Adipocyte (in vitro differentiated cells): ENCODE data around the gene LHX2.

Source experiments
- DNase-seq: peaks from one replicate; pipeline ENCODE4 v3.0.0-alpha.2; 2015; ENCODE audit warnings: low read depth
- H3K27me3 ChIP-seq: replicated peaks from 2 replicates; pipeline ENCODE4 v1.7.0; 2013; ENCODE audit warnings: mild to moderate bottlenecking, low read length, moderate library complexity; ENCODE audit not compliant: control insufficient read depth, insufficient read depth
- H3K36me3 ChIP-seq: 2 replicates; pipeline ENCODE4 v1.7.0; 2013; ENCODE audit warnings: low read length, mild to moderate bottlenecking, moderate library complexity; ENCODE audit not compliant: control insufficient read depth, insufficient read depth, severe bottlenecking
- H3K4me1 ChIP-seq: 2 replicates; pipeline ENCODE4 v1.7.0; 2013; ENCODE audit warnings: mild to moderate bottlenecking, low read length, moderate library complexity; ENCODE audit not compliant: control insufficient read depth, insufficient read depth
- H3K4me3 ChIP-seq: 2 replicates; pipeline ENCODE4 v1.7.0; 2013; ENCODE audit warnings: mild to moderate bottlenecking, low read length, moderate library complexity
- H3K9ac ChIP-seq: 2 replicates; pipeline ENCODE4 v1.7.0; 2013; ENCODE audit warnings: mild to moderate bottlenecking, low read length, moderate library complexity
- H3K9me3 ChIP-seq: 2 replicates; pipeline ENCODE4 v1.7.0; 2013; ENCODE audit warnings: mild to moderate bottlenecking, low read length, moderate library complexity; ENCODE audit not compliant: control insufficient read depth

LHX2 gene

DNA sequence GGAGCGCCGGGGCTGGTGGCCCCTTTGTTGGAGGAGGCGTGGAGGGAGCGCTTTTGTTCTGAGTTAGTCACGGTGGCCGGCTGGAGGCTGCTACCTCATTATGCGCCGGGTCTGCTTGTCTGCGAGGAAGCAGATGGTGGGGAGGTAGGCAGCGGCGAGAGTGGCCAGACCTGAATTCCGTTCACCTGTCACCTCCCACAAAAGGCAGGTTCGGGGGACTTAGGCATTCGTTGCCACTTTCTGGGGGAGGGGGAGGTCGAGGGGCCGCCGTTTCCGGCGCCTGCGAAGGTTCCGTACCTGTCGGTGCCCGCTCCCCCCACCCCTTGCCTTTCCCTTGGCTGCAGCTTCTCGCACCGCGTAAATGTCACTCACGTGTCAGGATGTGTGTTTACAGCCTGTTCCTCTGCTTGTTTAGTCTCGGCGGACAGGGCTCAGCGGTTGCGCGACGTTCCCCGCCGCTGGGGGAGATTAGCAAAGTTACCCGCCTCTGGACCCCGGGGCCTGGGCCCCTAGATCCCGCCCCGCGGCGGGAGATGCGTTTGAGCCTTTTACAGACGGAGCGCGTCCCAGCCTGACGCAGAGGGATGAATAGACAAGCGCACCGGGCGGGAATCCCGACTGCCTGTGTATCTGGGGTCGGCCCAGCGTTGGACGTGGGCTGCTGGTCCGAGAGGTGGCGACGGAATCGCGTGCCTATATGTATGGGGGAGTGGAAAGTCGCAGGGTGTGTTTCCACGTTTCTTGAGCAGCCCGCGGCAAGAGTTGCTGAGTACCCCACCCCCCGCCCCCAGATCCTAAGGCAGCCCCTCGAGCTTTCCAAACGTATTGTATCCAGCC lies 2.7 kb upstream of the LHX2 start:
- no peaks in the 10 kb centered on the region for H3K36me3 ChIP-seq
- H3K27me3 ChIP-seq = peaks cover 79% of the 10 kb centered on the region
- peaks cover 3% of the 10 kb centered on the region for H3K4me1 ChIP-seq
- no peak overlapping the region for H3K9ac ChIP-seq
- no peak for DNase-seq
- no peaks in the 10 kb centered on the region for H3K9me3 ChIP-seq
- no peak overlapping the region for H3K4me3 ChIP-seq

GRCh38 chr9:124009531-124010217 lies 1.9 kb upstream of the LHX2 start:
- no peak for DNase-seq
- Histone ChIP-seq H3K9me3 (no peaks in the 10 kb centered on the region), H3K36me3 (no peaks in the 10 kb centered on the region), H3K4me1 (peaks cover 3% of the 10 kb centered on the region), H3K4me3 (no peak overlapping the region), H3K27me3 (peaks cover 78% of the 10 kb centered on the region), H3K9ac (no peak overlapping the region)

DNA sequence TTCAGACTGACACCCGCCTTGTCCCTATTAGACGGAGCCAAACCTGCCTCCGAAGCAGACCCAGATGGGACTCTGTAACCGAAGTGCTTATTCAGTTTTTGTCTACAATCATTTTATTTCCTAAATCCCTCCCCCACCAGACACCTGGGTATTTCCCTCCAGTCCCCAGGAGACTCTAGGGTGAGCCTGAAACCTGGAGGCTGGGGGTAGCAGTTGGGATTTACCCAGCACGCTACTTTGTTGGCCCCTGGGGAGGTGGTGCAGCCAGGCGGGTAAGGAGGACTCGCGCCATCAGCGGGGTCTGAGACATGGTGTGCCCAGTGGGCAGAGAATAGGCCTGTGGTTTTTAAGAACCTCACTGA lies 1.3 kb upstream of the LHX2 start:
- H3K27me3 ChIP-seq = peaks cover 77% of the 10 kb centered on the region
- no peak overlapping the region for H3K4me3 ChIP-seq
- no peaks in the 10 kb centered on the region for H3K36me3 ChIP-seq
- no peaks in the 10 kb centered on the region for H3K9me3 ChIP-seq
- H3K4me1 ChIP-seq = peaks cover 3% of the 10 kb centered on the region
- no peak overlapping the region for H3K9ac ChIP-seq
- no peak for DNase-seq

DNA sequence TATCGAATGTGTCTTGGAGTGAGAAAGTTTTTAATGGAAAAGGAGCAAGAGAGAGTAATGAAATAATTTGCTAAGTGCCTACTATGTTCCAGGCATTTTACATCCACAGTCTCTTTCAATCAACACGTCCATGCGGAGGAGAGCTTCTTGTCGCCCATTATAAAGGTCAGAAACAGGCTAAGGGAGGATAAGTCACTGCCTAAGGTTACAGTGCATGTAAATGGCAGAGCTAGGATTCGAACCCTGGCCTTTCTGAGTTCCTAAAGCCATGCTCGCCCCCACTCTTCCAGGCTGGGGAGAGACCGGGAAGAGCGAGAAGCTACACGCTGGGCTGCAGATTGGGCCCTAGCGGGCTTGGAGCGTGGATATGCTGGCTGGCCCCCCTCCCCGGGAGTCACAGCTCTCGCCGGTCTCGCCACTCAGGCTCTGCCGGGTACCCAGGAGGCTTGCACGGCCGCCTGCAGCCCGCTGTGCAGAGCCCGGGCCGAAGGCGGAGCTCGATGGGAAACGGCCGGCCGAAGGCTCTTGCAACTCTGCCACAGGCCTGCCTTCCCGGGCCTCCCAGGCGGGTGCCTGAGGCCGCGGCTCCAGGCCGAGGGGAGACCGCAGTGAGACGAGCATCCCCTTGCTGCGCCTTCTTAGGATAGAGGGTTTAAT lies 775 bp upstream of the LHX2 start:
- Histone ChIP-seq H3K27me3 (peaks cover 77% of the 10 kb centered on the region), H3K9ac (no peak overlapping the region), H3K4me3 (no peak overlapping the region), H3K9me3 (no peaks in the 10 kb centered on the region), H3K36me3 (no peaks in the 10 kb centered on the region), H3K4me1 (peaks cover 3% of the 10 kb centered on the region)
- peak; percentile 44 for DNase-seq

GRCh38 chr9:124012368-124013301 lies 1.1 kb downstream of the LHX2 start:
- Histone ChIP-seq H3K4me3 (peak overlapping the region; percentile 33), H3K9me3 (no peaks in the 10 kb centered on the region), H3K36me3 (no peaks in the 10 kb centered on the region), H3K4me1 (peaks cover 7% of the 10 kb centered on the region), H3K9ac (no peak overlapping the region), H3K27me3 (peaks cover 73% of the 10 kb centered on the region)
- DNase-seq = no peak

- Histone ChIP-seq H3K4me1 (peaks cover 4% of the 10 kb centered on the region), H3K9me3 (no peaks in the 10 kb centered on the region), H3K27me3 (peaks cover 67% of the 10 kb centered on the region), H3K9ac (no peak overlapping the region), H3K36me3 (no peaks in the 10 kb centered on the region), H3K4me3 (no peak overlapping the region)
- no peak for DNase-seq
Observed at GRCh38 chr9:124013309-124014210, 2.0 kb downstream of the LHX2 start.

- peaks cover 4% of the 10 kb centered on the region for H3K4me1 ChIP-seq
- no peak for DNase-seq
- no peak overlapping the region for H3K9ac ChIP-seq
- H3K4me3 ChIP-seq = no peak overlapping the region
- H3K9me3 ChIP-seq = no peaks in the 10 kb centered on the region
- H3K27me3 ChIP-seq = peaks cover 67% of the 10 kb centered on the region
- no peaks in the 10 kb centered on the region for H3K36me3 ChIP-seq
Observed at GRCh38 chr9:124014211-124014955, 2.8 kb downstream of the LHX2 start.

DNA sequence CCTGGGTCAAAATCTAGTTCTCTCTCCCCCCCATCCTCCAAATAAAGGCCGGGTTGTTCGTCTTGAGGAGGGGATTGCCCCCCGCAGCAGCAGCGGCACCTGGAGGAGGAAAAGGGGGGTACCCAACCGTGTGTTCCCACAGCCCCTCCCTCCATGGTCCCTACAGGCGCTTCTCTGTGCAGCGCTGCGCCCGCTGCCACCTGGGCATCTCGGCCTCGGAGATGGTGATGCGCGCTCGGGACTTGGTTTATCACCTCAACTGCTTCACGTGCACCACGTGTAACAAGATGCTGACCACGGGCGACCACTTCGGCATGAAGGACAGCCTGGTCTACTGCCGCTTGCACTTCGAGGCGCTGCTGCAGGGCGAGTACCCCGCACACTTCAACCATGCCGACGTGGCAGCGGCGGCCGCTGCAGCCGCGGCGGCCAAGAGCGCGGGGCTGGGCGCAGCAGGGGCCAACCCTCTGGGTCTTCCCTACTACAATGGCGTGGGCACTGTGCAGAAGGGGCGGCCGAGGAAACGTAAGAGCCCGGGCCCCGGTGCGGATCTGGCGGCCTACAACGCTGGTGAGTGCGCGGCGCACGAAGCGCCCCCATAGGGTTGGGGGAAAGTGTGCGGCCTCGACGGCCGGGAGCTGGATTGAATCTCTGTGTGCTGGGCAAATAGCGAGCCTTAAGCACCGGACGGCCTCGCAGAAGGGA lies 3.5 kb downstream of the LHX2 start:
- peaks cover 4% of the 10 kb centered on the region for H3K4me1 ChIP-seq
- no peaks in the 10 kb centered on the region for H3K9me3 ChIP-seq

DNA sequence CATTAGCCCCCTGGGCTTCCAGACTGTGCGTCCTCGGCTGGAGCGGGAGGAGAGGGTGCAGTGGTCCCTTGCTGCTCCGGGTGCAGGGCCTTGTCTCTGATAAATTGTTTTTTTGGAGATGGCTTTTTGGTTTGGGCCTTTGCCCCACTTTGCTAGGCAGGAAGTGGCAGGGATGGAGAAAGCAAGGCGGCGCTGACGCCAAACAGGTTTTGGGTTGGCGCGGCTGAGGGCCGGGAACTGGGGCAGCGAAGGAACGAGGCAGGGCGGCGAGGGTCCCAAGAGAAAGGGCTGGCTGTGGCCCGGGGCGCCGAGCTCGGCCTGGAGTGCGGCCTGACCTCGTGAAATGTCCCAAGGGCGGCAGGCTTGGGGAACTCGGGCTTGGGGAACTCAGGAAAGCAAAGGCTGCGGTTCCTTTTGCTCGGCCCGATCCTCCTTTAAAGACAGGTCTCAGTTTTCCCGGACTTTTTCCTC lies 4.1 kb downstream of the LHX2 start:
- Histone ChIP-seq H3K4me1 (peaks cover 4% of the 10 kb centered on the region), H3K9ac (no peak overlapping the region), H3K36me3 (no peaks in the 10 kb centered on the region), H3K4me3 (no peak overlapping the region), H3K9me3 (no peaks in the 10 kb centered on the region), H3K27me3 (peaks cover 67% of the 10 kb centered on the region)
- DNase-seq = no peak

More for the DNA sequence above, 3.5 kb downstream of the LHX2 start:
- Histone ChIP-seq H3K36me3 (no peaks in the 10 kb centered on the region), H3K4me3 (no peak overlapping the region), H3K9ac (no peak overlapping the region), H3K27me3 (peaks cover 67% of the 10 kb centered on the region)
- DNase-seq = no peak
